H1 (cell line): ENCODE measurements around the gene PTER. TPM values are rescaled to one million over a fixed set of nuclear protein-coding genes. Genes with fewer than 3 reads are reported as not detected.

Source experiments
- CTCF ChIA-PET: fragments of 300-600 bp; sonication (Branson Sonifier 250); formaldehyde crosslinking; loops from one replicate; lab custom pipeline; 2021; ENCODE audit not compliant: partially characterized antibody; lab: Charles Lee
- POLR2A ChIA-PET: fragments of 300-600 bp; sonication (Branson Sonifier 250); formaldehyde crosslinking; loops from one replicate; lab custom pipeline; 2021; ENCODE audit warnings: inconsistent platforms; ENCODE audit not compliant: partially characterized antibody; lab: Charles Lee
- DNase-seq, 2 experiments: peaks; one replicate each; pipeline versions ENCODE4 v3.0.0 to v3.0.0-alpha.2; 2010 to 2022; ENCODE audit warnings: low spot score in 2 of 2, low read depth in 1 of 2, mixed read lengths in 1 of 2
- FAIRE-seq: peaks from 2 replicates; lab custom pipeline; 2011; peaks lifted over from hg19 to GRCh38; lab: Jason Lieb, UNC
- H2AFZ ChIP-seq: 2 replicates; pipeline ENCODE4 v1.8.1; 2012; ENCODE audit warnings: low read length, inconsistent platforms
- H2AK5ac ChIP-seq: 2 replicates; pipeline ENCODE4 v1.6.1; 2013; ENCODE audit warnings: low read depth, low read length
- H2BK120ac ChIP-seq: replicated peaks from 2 replicates; pipeline ENCODE3; 2013; ENCODE audit warnings: low read depth, low read length, inconsistent platforms
- H2BK12ac ChIP-seq: 2 replicates; pipeline ENCODE4 v1.6.1; 2013; ENCODE audit warnings: low read depth, low read length
- H2BK15ac ChIP-seq: 2 replicates; pipeline ENCODE4 v1.6.1; 2013; ENCODE audit warnings: low read length
- H2BK20ac ChIP-seq: 2 replicates; pipeline ENCODE4 v1.6.1; 2013; ENCODE audit warnings: low read length
- H2BK5ac ChIP-seq: 2 replicates; pipeline ENCODE4 v1.6.1; 2013; ENCODE audit warnings: low read depth, low read length
- H3K14ac ChIP-seq: 2 replicates; pipeline ENCODE4 v1.6.1; 2013; ENCODE audit warnings: inconsistent platforms; ENCODE audit not compliant: insufficient read length
- H3K18ac ChIP-seq: 2 replicates; pipeline ENCODE4 v1.6.1; 2013; ENCODE audit warnings: low read length; ENCODE audit errors: extremely low read depth
- H3K23ac ChIP-seq: 2 replicates; pipeline ENCODE4 v1.6.1; 2013; ENCODE audit warnings: inconsistent platforms; ENCODE audit not compliant: insufficient read length
- H3K23me2 ChIP-seq: 2 replicates; pipeline ENCODE4 v1.6.1; 2013; ENCODE audit warnings: low read depth, low read length
- H3K27ac ChIP-seq: 2 replicates; pipeline ENCODE4 v1.6.1; 2011; ENCODE audit warnings: low read depth, low read length, inconsistent platforms
- H3K27me3 ChIP-seq, 4 experiments: replicated peaks in 1 of 4; 1 replicate in 1 of 4; 2 replicates in 3 of 4; pipeline versions ENCODE4 v1.6.1 to v1.8.1; 2011 to 2013; ENCODE audit warnings: low read length in 3 of 4, mild to moderate bottlenecking in 3 of 4, inconsistent platforms in 2 of 4, mixed read lengths in 2 of 4, moderate library complexity in 1 of 4; ENCODE audit not compliant: control insufficient read depth in 3 of 4, insufficient read depth in 3 of 4; ENCODE audit errors: extremely low read depth in 1 of 4
- H3K36me3 ChIP-seq, 4 experiments: 2 replicates each; pipeline versions ENCODE4 v1.6.1 to v1.8.1; 2011 to 2013; ENCODE audit warnings: mild to moderate bottlenecking in 4 of 4, low read length in 3 of 4, moderate library complexity in 2 of 4, control low read depth in 1 of 4, inconsistent platforms in 1 of 4; ENCODE audit not compliant: insufficient read depth in 4 of 4, control insufficient read depth in 2 of 4
- H3K4ac ChIP-seq: replicated peaks from 2 replicates; pipeline ENCODE3; 2013; ENCODE audit warnings: low read length, low read depth, mixed read lengths, inconsistent platforms; ENCODE audit not compliant: insufficient read length
- H3K4me1 ChIP-seq, 4 experiments: replicated peaks in 1 of 4; 1 replicate in 1 of 4; 2 replicates in 3 of 4; pipeline versions ENCODE4 v1.6.1 to v1.8.1; 2011 to 2013; ENCODE audit warnings: low read length in 3 of 4, inconsistent platforms in 2 of 4, mixed read lengths in 1 of 4; ENCODE audit not compliant: insufficient read depth in 4 of 4, control insufficient read depth in 3 of 4
- H3K4me2 ChIP-seq, 2 experiments: 2 replicates each; pipeline versions ENCODE4 v1.6.1 to v1.8.1; 2011 to 2013; ENCODE audit warnings: low read depth in 2 of 2, low read length in 2 of 2, control low read depth in 1 of 2, inconsistent platforms in 1 of 2, mild to moderate bottlenecking in 1 of 2; ENCODE audit not compliant: insufficient read depth in 1 of 2
- H3K4me3 ChIP-seq, 4 experiments: fragments of 200-600, 300-600 bp in 1 of 4; sonication (generic), shearing (Covaris generic), sonication (Bioruptor Twin) in 1 of 4; 2 replicates each; pipeline versions ENCODE4 v1.5.1 to v1.8.1; 2011 to 2016; ENCODE audit warnings: low read length in 4 of 4, low read depth in 3 of 4, control low read depth in 2 of 4, inconsistent platforms in 2 of 4, mild to moderate bottlenecking in 2 of 4, mixed read lengths in 1 of 4, moderate library complexity in 1 of 4; ENCODE audit not compliant: insufficient read depth in 2 of 4; ENCODE audit errors: extremely low read depth in 1 of 4
- H3K56ac ChIP-seq: replicated peaks from 2 replicates; pipeline ENCODE3; 2013; ENCODE audit warnings: low read depth, mild to moderate bottlenecking, mixed read lengths, low read length, inconsistent platforms; ENCODE audit not compliant: insufficient read length
- H3K79me1 ChIP-seq: 2 replicates; pipeline ENCODE4 v1.6.1; 2013; ENCODE audit warnings: low read depth, low read length, control low read depth
- H3K79me2 ChIP-seq, 2 experiments: 2 replicates each; pipeline versions ENCODE4 v1.6.1 to v1.8.1; 2012 to 2013; ENCODE audit warnings: low read length in 2 of 2, mild to moderate bottlenecking in 2 of 2, inconsistent platforms in 1 of 2; ENCODE audit not compliant: insufficient read depth in 2 of 2, control insufficient read depth in 1 of 2
- H3K9ac ChIP-seq, 4 experiments: replicated peaks in 1 of 4; 1 replicate in 1 of 4; 2 replicates in 3 of 4; pipeline versions ENCODE4 v1.6.1 to v1.8.1; 2011 to 2013; ENCODE audit warnings: low read depth in 3 of 4, low read length in 3 of 4, control low read depth in 2 of 4, mild to moderate bottlenecking in 2 of 4, moderate library complexity in 2 of 4, inconsistent platforms in 1 of 4; ENCODE audit errors: extremely low read depth in 1 of 4
- H3K9me3 ChIP-seq, 2 experiments: 2 replicates each; pipeline versions ENCODE4 v1.6.1 to v1.8.1; 2012 to 2013; ENCODE audit warnings: mild to moderate bottlenecking in 2 of 2, moderate library complexity in 2 of 2, control low read depth in 1 of 2, inconsistent platforms in 1 of 2, low read depth in 1 of 2, low read length in 1 of 2, mixed read lengths in 1 of 2; ENCODE audit not compliant: insufficient read depth in 2 of 2
- H4K20me1 ChIP-seq, 2 experiments: replicated peaks in 1 of 2; 2 replicates each; pipeline versions ENCODE3 to v1.8.1; 2011 to 2013; ENCODE audit warnings: inconsistent platforms in 2 of 2, low read length in 2 of 2, mild to moderate bottlenecking in 1 of 2; ENCODE audit not compliant: insufficient read depth in 2 of 2, control insufficient read depth in 1 of 2
- H4K5ac ChIP-seq: 2 replicates; pipeline ENCODE4 v1.6.1; 2013; ENCODE audit warnings: low read length, low read depth, mixed read lengths, inconsistent platforms; ENCODE audit not compliant: insufficient read length
- H4K8ac ChIP-seq: 2 replicates; pipeline ENCODE4 v1.8.0; 2013; ENCODE audit warnings: mild to moderate bottlenecking, moderate library complexity, low read length, inconsistent platforms; ENCODE audit not compliant: insufficient read depth; ENCODE audit errors: extremely low read depth
- H4K91ac ChIP-seq: replicated peaks from 2 replicates; pipeline ENCODE3; 2013; ENCODE audit warnings: low read length, mixed read lengths, inconsistent platforms; ENCODE audit not compliant: insufficient read length
- ASH2L ChIP-seq: fragments of 200-600, 300-600 bp; sonication (generic); IDR thresholded peaks from one replicate; pipeline ENCODE4 v1.7.1; 2017; ENCODE audit warnings: low read length
- CHD2 ChIP-seq: IDR thresholded peaks from 2 replicates; pipeline ENCODE4 v1.6.1; 2012; ENCODE audit warnings: low read length, improper control_type of control experiment
- EZH2 ChIP-seq: fragments of 200-600 bp; sonication (generic); IDR thresholded peaks from 2 replicates; pipeline ENCODE4 v1.7.1; 2012; ENCODE audit warnings: low read depth, mild to moderate bottlenecking, moderate library complexity, low read length, inconsistent platforms; ENCODE audit not compliant: severe bottlenecking
- KDM4A ChIP-seq: IDR thresholded peaks from one replicate; pipeline ENCODE4 v1.7.1; 2012; ENCODE audit warnings: low read depth, mild to moderate bottlenecking, moderate library complexity, low read length, inconsistent platforms; ENCODE audit not compliant: severe bottlenecking
- KDM5A ChIP-seq: fragments of 200-600 bp; IDR thresholded peaks from 2 replicates; pipeline ENCODE4 v1.7.1; 2012; ENCODE audit warnings: mild to moderate bottlenecking, low read length, inconsistent platforms, mixed read lengths
- MAFK ChIP-seq: IDR thresholded peaks from 2 replicates; pipeline ENCODE4 v1.6.1; 2012; ENCODE audit warnings: low read depth, mild to moderate bottlenecking, improper control_type of control experiment, low read length
- PHF8 ChIP-seq: fragments of 200-600 bp; sonication (generic); conservative IDR thresholded peaks from 2 replicates; pipeline ENCODE4 v1.7.1; 2012; ENCODE audit warnings: low read depth, mild to moderate bottlenecking, inconsistent platforms, low read length, moderate library complexity
- RNF2 ChIP-seq: fragments of 200-900, 300-1000 bp; sonication (generic); IDR thresholded peaks from 2 replicates; pipeline ENCODE4 v1.7.1; 2016; ENCODE audit warnings: borderline replicate concordance, low read depth, mild to moderate bottlenecking, antibody characterized with exemption, low read length; ENCODE audit not compliant: poor library complexity, severe bottlenecking; ENCODE audit errors: missing control alignments
- SUZ12 ChIP-seq: fragments of 200-600 bp; sonication (generic); IDR thresholded peaks from 2 replicates; pipeline ENCODE4 v1.6.1; 2012; ENCODE audit warnings: mild to moderate bottlenecking, inconsistent platforms, low read length, moderate library complexity, mixed read lengths
- WGBS, 2 experiments: shearing (Covaris generic) in 1 of 2; methylation state at CpG; one replicate each; pipeline versions ENCODE4 v1.1.6 to v1.1.7; 2013 to 2015; ENCODE audit warnings: low lambda C conversion rate in 2 of 2, mixed read lengths in 2 of 2, inconsistent platforms in 1 of 2, low coverage in 1 of 2, missing lambda C conversion rate in 1 of 2; ENCODE audit not compliant: insufficient replicate concordance in 2 of 2, insufficient coverage in 1 of 2, insufficient read length in 1 of 2; ENCODE audit errors: extremely low coverage in 1 of 2, missing lambda C conversion rate in 1 of 2; 5-methylcytosine and 5-hydroxymethylcytosine counted together
- polyA plus RNA-seq, 7 experiments: library from polyadenylated mRNA; depleted of rRNA in 3 of 7; stranded (reverse) in 5 of 7; unstranded in 2 of 7; fragments of >200 nt in 5 of 7; fragments of 200-250 nt in 2 of 7; gene quantifications; 1 replicate in 5 of 7; 2 replicates in 1 of 7; 4 replicates in 1 of 7; pipeline versions ENCODE4 v1.2.1 to v1.2.3, GENCODE V29; 2011 to 2013; ENCODE audit warnings: missing spikeins in 2 of 7, mixed read lengths in 2 of 7
- total RNA-seq: library from RNA; stranded (reverse); fragmentation: NEBNext Ultra II Directional; extraction: Animal tissue kit (Norgen Biotek cat#: 25700); gene quantifications from 2 replicates; pipeline ENCODE4 v1.2.1, GENCODE V29; 2021
- TF ChIP-seq, protein P1 (sequence below): IDR thresholded peaks from 2 replicates; pipeline ENCODE4 v1.6.1; 2012; ENCODE audit warnings: inconsistent platforms

The PTER gene
- total and polyA plus RNA-seq, 2 of the 8 experiments (the other 6 are each of a cell fraction or from before 2014, with no cell fraction given), result 4.4 to 7.8 TPM

GRCh38 chr10:16519908-16520861, 83.4 kb downstream of the PTER start:
- H2AFZ ChIP-seq, result peak overlapping the region; percentile 97
- H2BK12ac ChIP-seq, result no peak overlapping the region
- H4K20me1 ChIP-seq, result peaks cover 0 to 3% of the 10 kb centered on the region in 2 experiments
- 2% methylated on average over 38 of the region's 104 CpGs; no CpG with 5 or more reads in 1 of the 2 experiments for WGBS, 2 experiments
- no peak overlapping the region for H4K5ac ChIP-seq
- H3K18ac ChIP-seq, result no peak overlapping the region
- peak overlapping the region in 3 of 4 experiments; percentile 11 to 61 (median 35); a peak in 4 of 7 replicates for H3K9ac ChIP-seq
- no peak overlapping the region for H2BK120ac ChIP-seq
- no peak overlapping the region for H4K91ac ChIP-seq
- H3K27ac ChIP-seq, result no peak overlapping the region
- H3K23me2 ChIP-seq, result peaks cover 7% of the 10 kb centered on the region; the same call in 1 of the 2 replicates
- H4K8ac ChIP-seq, result peak overlapping the region; percentile 41
- H3K4ac ChIP-seq, result no peak overlapping the region
- no peaks in the 10 kb centered on the region for H3K79me2 ChIP-seq
- H3K56ac ChIP-seq, result no peak overlapping the region
- H3K36me3 ChIP-seq, result no peaks in the 10 kb centered on the region
- CTCF ChIA-PET, result interaction anchor here (0.6 to 2.0 kb wide), 10 partner anchors 12 to 1093 kb away, joined by 3 to 11 read pairs (median 4); no protein-coding TSS in a partner anchor
- H3K14ac ChIP-seq, result no peak overlapping the region
- POLR2A ChIA-PET, result no interaction called here
- peaks cover 4 to 14% (median 6%) of the 10 kb centered on the region in 4 experiments for H3K4me1 ChIP-seq
- H2BK20ac ChIP-seq, result no peak overlapping the region
- peaks cover 14 to 48% (median 35%) of the 10 kb centered on the region in 4 experiments for H3K27me3 ChIP-seq
- no peak overlapping the region for H2AK5ac ChIP-seq
- no peak overlapping the region for H2BK5ac ChIP-seq
- DNase-seq (peak in 1 of 2 experiments; percentile 62), FAIRE-seq (no peak)
- no peaks in the 10 kb centered on the region for H3K9me3 ChIP-seq
- no peak overlapping the region for H2BK15ac ChIP-seq
- H3K4me3 ChIP-seq, result peak overlapping the region; percentile 55 to 72 (median 64)
- H3K4me2 ChIP-seq, result peak overlapping the region; percentile 92 to 93
- H3K79me1 ChIP-seq, result no peaks in the 10 kb centered on the region
- H3K23ac ChIP-seq, result no peak overlapping the region
- TF ChIP-seq RNF2 (peak; percentile 54), PHF8 (peak; percentile 43; the same call in 1 of the 2 replicates), KDM4A (peak; percentile 83), MAFK (no peak), CHD2 (no peak), EZH2 (peak; percentile 43), KDM5A (no peak), ASH2L (peak; percentile 22), SUZ12 (peak; percentile 59)
- TF ChIP-seq, protein P1, sequence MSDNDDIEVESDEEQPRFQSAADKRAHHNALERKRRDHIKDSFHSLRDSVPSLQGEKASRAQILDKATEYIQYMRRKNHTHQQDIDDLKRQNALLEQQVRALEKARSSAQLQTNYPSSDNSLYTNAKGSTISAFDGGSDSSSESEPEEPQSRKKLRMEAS, result peak; percentile 62
